Transverse colon (tissue), 3 donors: ENCODE data around the gene KRT26.

Experiments
- CTCF ChIP-seq, 5 experiments: fragments of 200-600 bp in 3 of 5; fragments of 450-650 bp in 2 of 5; sonication (generic) in 3 of 5; IDR thresholded peaks; 1 replicate in 2 of 5; 2 replicates in 3 of 5; pipeline ENCODE4 v1.5.1; 2016 to 2017; ENCODE audit warnings: antibody characterized with exemption in 5 of 5, inconsistent platforms in 3 of 5, mild to moderate bottlenecking in 2 of 5, moderate library complexity in 1 of 5
- POLR2A ChIP-seq: fragments of 450-650 bp; IDR thresholded peaks from one replicate; pipeline ENCODE4 v1.6.1; 2016; ENCODE audit warnings: antibody characterized with exemption, mild to moderate bottlenecking, moderate library complexity

DNA sequence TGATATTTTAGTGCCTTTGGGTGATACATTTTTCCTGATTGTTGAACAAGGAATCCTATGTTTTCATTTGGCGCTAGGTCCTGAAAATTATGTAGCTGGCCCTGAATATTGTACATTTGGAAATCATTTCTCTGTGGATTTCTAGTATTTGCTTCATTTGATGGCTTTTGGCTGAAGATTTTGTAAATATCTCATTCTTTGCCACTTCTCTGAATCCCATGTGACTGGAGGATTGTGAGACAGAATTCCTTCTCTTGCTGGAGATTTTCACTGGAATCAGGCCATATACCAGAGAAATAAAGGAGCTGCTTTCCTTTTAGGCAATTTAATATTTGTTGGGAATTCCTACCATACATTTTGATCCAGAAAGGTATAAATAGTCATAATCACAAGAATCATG lies 19.1 kb upstream of the KRT26 start:
- TF ChIP-seq CTCF (IDR thresholded peaks at IDR 0.05) (no peak), POLR2A (no peak)
